ENCODE results near the gene DNAJC11.

Gene DNAJC11

DNA sequence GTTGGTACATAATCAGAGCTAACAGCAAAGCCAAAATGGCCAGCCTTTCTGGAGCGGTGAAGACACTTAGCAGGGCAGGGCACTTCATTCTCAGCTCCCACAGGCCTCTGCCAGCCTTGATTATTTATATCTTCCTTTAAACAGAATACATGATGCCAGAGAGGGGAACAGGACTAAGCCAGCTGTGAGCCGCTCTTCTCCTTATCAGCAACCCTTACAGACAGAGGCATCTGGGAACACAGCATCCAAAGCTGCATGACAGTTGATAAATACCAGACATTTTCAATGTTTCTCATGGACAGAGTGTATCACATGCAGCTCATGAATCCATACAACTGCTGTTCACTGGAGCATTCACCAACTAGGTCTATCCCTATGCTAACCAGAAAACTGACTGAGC lies 29.1 kb downstream of the DNAJC11 start:
- no peak for TF ChIP-seq CSDC2 (CRISPR knock-in tag; IDR thresholded peaks at IDR 0.05)
- TF ChIP-seq RARB (CRISPR knock-in tag; IDR thresholded peaks at IDR 0.05), result no peak
- TF ChIP-seq GLIS3 (CRISPR knock-in tag; IDR thresholded peaks at IDR 0.05), result 0 out of 2 replicates have a peak, but pooled peaks have one; percentile 19
- no peak for TF ChIP-seq PATZ1 (CRISPR knock-in tag; IDR thresholded peaks at IDR 0.05; ENCODE audit: borderline replicate concordance)
- 0 out of 2 replicates have a peak, but pooled peaks have one; percentile 25 for TF ChIP-seq ZFP3 (CRISPR knock-in tag; IDR thresholded peaks at IDR 0.05)
- TF ChIP-seq CREB5 (CRISPR knock-in tag; IDR thresholded peaks at IDR 0.05; ENCODE audit: low read depth), result 0 out of 2 replicates have a peak, but pooled peaks have one; percentile 46
- TF ChIP-seq, protein P1, sequence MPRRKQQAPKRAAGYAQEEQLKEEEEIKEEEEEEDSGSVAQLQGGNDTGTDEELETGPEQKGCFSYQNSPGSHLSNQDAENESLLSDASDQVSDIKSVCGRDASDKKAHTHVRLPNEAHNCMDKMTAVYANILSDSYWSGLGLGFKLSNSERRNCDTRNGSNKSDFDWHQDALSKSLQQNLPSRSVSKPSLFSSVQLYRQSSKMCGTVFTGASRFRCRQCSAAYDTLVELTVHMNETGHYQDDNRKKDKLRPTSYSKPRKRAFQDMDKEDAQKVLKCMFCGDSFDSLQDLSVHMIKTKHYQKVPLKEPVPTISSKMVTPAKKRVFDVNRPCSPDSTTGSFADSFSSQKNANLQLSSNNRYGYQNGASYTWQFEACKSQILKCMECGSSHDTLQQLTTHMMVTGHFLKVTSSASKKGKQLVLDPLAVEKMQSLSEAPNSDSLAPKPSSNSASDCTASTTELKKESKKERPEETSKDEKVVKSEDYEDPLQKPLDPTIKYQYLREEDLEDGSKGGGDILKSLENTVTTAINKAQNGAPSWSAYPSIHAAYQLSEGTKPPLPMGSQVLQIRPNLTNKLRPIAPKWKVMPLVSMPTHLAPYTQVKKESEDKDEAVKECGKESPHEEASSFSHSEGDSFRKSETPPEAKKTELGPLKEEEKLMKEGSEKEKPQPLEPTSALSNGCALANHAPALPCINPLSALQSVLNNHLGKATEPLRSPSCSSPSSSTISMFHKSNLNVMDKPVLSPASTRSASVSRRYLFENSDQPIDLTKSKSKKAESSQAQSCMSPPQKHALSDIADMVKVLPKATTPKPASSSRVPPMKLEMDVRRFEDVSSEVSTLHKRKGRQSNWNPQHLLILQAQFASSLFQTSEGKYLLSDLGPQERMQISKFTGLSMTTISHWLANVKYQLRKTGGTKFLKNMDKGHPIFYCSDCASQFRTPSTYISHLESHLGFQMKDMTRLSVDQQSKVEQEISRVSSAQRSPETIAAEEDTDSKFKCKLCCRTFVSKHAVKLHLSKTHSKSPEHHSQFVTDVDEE (CRISPR knock-in tag; IDR thresholded peaks at IDR 0.05), result peak; percentile 94
- TF ChIP-seq CSRNP3 (CRISPR knock-in tag; IDR thresholded peaks at IDR 0.05), result 0 out of 2 replicates have a peak, but pooled peaks have one; percentile 35
- TF ChIP-seq ISL1 (CRISPR knock-in tag; IDR thresholded peaks at IDR 0.05), result peak; percentile 60
- peak; percentile 62; the same call in 1 of the 2 replicates for TF ChIP-seq ESRRG (CRISPR knock-in tag; IDR thresholded peaks at IDR 0.05)
- TF ChIP-seq TCF4 (CRISPR knock-in tag; IDR thresholded peaks at IDR 0.05; ENCODE audit: borderline replicate concordance), result peak; percentile 97
- TF ChIP-seq POU6F1 (CRISPR knock-in tag; IDR thresholded peaks at IDR 0.05; ENCODE audit: borderline replicate concordance, low read depth), result no peak
- 0 out of 2 replicates have a peak, but pooled peaks have one; percentile 13 for TF ChIP-seq ZNF70 (CRISPR knock-in tag; IDR thresholded peaks at IDR 0.05)
- no peak for TF ChIP-seq ZNF8 (CRISPR knock-in tag; IDR thresholded peaks at IDR 0.05)
- ATAC-seq, result peak; percentile 81

DNA sequence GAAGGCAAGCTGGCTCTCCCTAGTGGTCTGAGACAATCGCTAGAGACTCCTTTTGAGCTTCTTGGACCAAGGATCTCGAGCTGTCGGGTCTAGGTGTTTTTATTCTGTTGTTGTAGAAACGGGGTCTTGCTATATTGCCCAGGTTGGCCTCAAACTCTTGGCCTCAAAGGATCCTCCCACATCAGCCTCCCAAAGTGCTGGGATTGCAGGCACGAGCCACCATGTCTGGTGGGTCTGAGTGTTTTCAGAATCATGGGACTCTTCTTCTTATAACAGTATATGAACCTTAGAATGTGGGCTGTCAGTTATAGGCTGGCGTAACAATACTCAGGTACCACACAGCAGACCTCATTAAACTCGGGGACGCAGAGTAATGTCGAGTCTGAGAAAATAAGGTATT lies 33.1 kb downstream of the DNAJC11 start:
- TF ChIP-seq ARNTL (CRISPR knock-in tag; IDR thresholded peaks at IDR 0.05; ENCODE audit: borderline replicate concordance, low read depth) (no peak), PATZ1 (CRISPR knock-in tag; IDR thresholded peaks at IDR 0.05; ENCODE audit: borderline replicate concordance) (no peak), TCF4 (CRISPR knock-in tag; IDR thresholded peaks at IDR 0.05; ENCODE audit: borderline replicate concordance) (no peak), PPARA (CRISPR knock-in tag; IDR thresholded peaks at IDR 0.05; ENCODE audit: borderline replicate concordance) (no peak), CREB5 (CRISPR knock-in tag; IDR thresholded peaks at IDR 0.05; ENCODE audit: low read depth) (no peak), ZFP3 (CRISPR knock-in tag; IDR thresholded peaks at IDR 0.05) (no peak), RARB (CRISPR knock-in tag; IDR thresholded peaks at IDR 0.05) (no peak), GLIS3 (CRISPR knock-in tag; IDR thresholded peaks at IDR 0.05) (no peak), POU6F1 (CRISPR knock-in tag; IDR thresholded peaks at IDR 0.05; ENCODE audit: borderline replicate concordance, low read depth) (no peak), ZC3H10 (CRISPR knock-in tag; IDR thresholded peaks at IDR 0.05) (no peak), ZFP30 (CRISPR knock-in tag; IDR thresholded peaks at IDR 0.05) (no peak)
- ATAC-seq, result no peak
